Calu3 (cell line): Measurements from ENCODE around the gene QRSL1. TPM values are rescaled to one million over a fixed set of nuclear protein-coding genes. Genes with fewer than 3 reads are reported as not detected.
"Not testable (repeated sequence)": the region's sequence is repeated elsewhere in the genome, so short reads cannot be mapped to it uniquely, and the experiment has no call there.

Experiments
- BruUV-seq: library from RNA; stranded (reverse); fragments of 400-500 nt; replicated peaks from 2 replicates; lab custom pipeline; 2021; lab: Mats Ljungman, UMichigan
- CTCF ChIA-PET: fragments of 300-600 bp; sonication (Branson Sonifier 250); formaldehyde crosslinking; loops from one replicate; lab custom pipeline; 2022; ENCODE audit warnings: antibody characterized with exemption; lab: Charles Lee
- DNase-seq: peaks from one replicate; pipeline ENCODE4 v3.0.0; 2022
- H3K27ac Mint-ChIP-seq: one replicate; pipeline ENCODE4 v1.8.0; 2022; ENCODE audit warnings: mixed read lengths; ENCODE audit not compliant: unreplicated experiment
- H3K27me3 Mint-ChIP-seq: one replicate; pipeline ENCODE4 v1.8.0; 2022; ENCODE audit warnings: mixed read lengths; ENCODE audit not compliant: unreplicated experiment
- H3K36me3 Mint-ChIP-seq: one replicate; pipeline ENCODE4 v1.8.0; 2022; ENCODE audit warnings: mild to moderate bottlenecking, moderate library complexity, mixed read lengths; ENCODE audit not compliant: insufficient read depth, unreplicated experiment
- H3K4me1 Mint-ChIP-seq: one replicate; pipeline ENCODE4 v1.8.0; 2022; ENCODE audit warnings: mild to moderate bottlenecking, low read depth, mixed read lengths; ENCODE audit not compliant: unreplicated experiment
- H3K4me3 Mint-ChIP-seq: one replicate; pipeline ENCODE4 v1.8.0; 2022; ENCODE audit warnings: mild to moderate bottlenecking, low read depth, moderate library complexity, mixed read lengths; ENCODE audit not compliant: unreplicated experiment
- H3K9me3 Mint-ChIP-seq: one replicate; pipeline ENCODE4 v1.8.0; 2022; ENCODE audit warnings: low read depth, mixed read lengths; ENCODE audit not compliant: unreplicated experiment
- intact Hi-C: fragments of 100-400 bp; cut with micrococcal nuclease; formaldehyde crosslinking; loops from one replicate; pipeline ENCODE4 v1.10.0; 2022; ENCODE audit not compliant: unreplicated experiment
- total RNA-seq: library from RNA; stranded (reverse); gene quantifications from 2 replicates; pipeline ENCODE4 v1.2.3, GENCODE V29; 2022
- TF ChIP-seq, protein P1 (sequence below): fragments of 200-600 bp; IDR thresholded peaks from one replicate; pipeline ENCODE4 v1.8.0; 2022; ENCODE audit warnings: antibody characterized with exemption; ENCODE audit not compliant: unreplicated experiment

The QRSL1 gene
- total RNA-seq, 1 experiment from 2014 or later = 27.7 TPM

DNA sequence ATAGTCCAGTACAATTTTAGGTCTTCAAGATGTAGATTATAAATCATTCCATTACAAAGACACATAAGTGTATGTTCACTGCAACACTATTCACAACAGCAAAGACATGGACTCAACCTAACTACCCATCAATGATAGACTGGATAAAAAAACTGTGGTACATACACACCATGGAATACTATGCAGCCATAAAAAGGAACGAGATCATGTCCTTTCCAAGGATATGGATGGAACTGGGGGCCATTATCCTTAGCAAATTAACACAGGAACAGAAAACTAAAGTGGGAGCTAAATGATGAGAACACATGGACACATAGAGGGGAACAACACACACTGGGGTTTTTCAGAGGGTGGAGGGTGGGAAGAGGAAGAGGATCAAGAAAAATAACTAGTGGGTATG is 6.3 kb upstream of the QRSL1 start:
- intact Hi-C loops = no loop called here
- Mint-ChIP-seq H3K27ac (no peak overlapping the region), H3K4me3 (no peak overlapping the region), H3K4me1 (peaks cover 17% of the 10 kb centered on the region), H3K27me3 (no peaks in the 10 kb centered on the region), H3K36me3 (peaks cover 4% of the 10 kb centered on the region), H3K9me3 (no peaks in the 10 kb centered on the region)
- CTCF ChIA-PET = no interaction called here
- TF ChIP-seq, protein P1, sequence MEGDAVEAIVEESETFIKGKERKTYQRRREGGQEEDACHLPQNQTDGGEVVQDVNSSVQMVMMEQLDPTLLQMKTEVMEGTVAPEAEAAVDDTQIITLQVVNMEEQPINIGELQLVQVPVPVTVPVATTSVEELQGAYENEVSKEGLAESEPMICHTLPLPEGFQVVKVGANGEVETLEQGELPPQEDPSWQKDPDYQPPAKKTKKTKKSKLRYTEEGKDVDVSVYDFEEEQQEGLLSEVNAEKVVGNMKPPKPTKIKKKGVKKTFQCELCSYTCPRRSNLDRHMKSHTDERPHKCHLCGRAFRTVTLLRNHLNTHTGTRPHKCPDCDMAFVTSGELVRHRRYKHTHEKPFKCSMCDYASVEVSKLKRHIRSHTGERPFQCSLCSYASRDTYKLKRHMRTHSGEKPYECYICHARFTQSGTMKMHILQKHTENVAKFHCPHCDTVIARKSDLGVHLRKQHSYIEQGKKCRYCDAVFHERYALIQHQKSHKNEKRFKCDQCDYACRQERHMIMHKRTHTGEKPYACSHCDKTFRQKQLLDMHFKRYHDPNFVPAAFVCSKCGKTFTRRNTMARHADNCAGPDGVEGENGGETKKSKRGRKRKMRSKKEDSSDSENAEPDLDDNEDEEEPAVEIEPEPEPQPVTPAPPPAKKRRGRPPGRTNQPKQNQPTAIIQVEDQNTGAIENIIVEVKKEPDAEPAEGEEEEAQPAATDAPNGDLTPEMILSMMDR = no peak
- BruUV-seq = no TSS peak
- DNase-seq = no peak

DNA sequence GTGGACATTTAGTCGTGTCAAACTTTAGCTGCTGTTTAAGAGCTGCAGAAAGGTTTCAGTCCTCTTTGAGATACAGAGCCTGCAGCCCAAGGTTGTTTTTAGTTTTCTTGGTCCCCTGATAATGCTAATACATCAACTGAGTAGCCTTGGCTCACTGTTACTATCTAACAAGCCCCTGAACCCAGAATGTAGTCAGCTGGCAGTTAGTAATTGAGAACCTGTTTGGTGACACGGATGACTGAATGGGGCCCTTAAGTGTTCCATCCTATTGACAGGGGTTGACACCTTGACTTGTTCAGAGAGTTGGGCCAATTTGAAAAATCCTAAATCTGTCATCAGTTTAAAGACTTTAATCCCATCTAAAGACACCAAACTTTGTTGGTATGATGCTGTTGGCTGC is 2.9 kb upstream of the QRSL1 start:
- intact Hi-C loops = loop anchor here (5.0 kb wide), 1 partner anchor 106 kb away; no protein-coding TSS in a partner anchor
- Mint-ChIP-seq H3K4me3 (no peak overlapping the region), H3K9me3 (no peaks in the 10 kb centered on the region), H3K36me3 (peaks cover 25% of the 10 kb centered on the region), H3K4me1 (peaks cover 9% of the 10 kb centered on the region), H3K27ac (no peak overlapping the region), H3K27me3 (no peaks in the 10 kb centered on the region)
- no peak for DNase-seq
- TF ChIP-seq, protein P1 = no peak
- CTCF ChIA-PET = no interaction called here
- no TSS peak for BruUV-seq

DNA sequence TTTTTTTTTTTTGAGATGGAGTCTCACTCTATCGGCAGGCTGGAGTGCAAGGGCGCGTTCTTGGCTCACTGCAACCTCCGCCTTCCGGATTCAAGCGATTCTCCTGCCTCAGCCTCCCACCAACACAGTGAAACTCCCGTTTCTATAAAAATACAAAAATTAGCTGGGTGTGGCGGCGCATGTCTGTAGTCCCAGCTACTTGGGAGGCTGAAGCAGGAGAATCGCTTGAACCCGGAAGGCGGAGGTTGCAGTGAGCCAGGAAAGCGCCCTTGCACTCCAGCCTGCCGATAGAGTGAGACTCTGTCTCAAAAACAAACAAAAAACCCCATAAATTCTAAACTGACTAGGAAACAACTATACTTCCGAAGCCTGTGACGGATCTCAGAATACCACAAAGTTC is 1.6 kb upstream of the QRSL1 start:
- H3K36me3 Mint-ChIP-seq = peaks cover 25% of the 10 kb centered on the region
- H3K27me3 Mint-ChIP-seq, H3K4me3 Mint-ChIP-seq, H3K9me3 Mint-ChIP-seq, BruUV-seq, DNase-seq, CTCF ChIA-PET, H3K27ac Mint-ChIP-seq, H3K4me1 Mint-ChIP-seq: not testable (repeated sequence)
- intact Hi-C loops = loop anchor here (5.0 kb wide), 1 partner anchor 105 kb away; no protein-coding TSS in a partner anchor

DNA sequence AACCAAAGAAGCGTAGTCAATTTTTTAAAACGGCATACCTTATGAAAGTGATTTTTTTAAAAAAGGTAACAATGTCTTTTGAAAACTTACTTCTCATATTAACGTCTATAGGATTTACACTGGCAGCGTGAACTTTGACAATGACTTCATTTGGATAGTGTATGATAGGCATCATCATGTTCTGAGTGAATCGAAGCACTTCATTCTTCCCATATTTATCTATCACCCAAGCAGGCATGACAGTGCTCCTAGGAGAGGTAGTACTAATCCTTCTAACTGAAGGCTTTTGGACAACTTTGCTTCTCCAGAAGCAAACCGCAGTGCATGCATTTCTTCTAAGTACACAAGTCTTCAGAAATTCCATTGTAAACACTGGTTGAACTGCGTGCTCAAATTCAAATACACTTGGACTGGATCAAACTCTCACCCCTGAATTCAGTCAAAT is 698 bp upstream of the QRSL1 start:
- no peak for DNase-seq
- H3K4me1 Mint-ChIP-seq = peaks cover 9% of the 10 kb centered on the region
- intact Hi-C loops = loop anchor here (5.0 kb wide), 1 partner anchor 104 kb away; no protein-coding TSS in a partner anchor
- BruUV-seq = TSS peak; percentile 89
- peak overlapping the region; percentile 60 for H3K27ac Mint-ChIP-seq
- no peaks in the 10 kb centered on the region for H3K9me3 Mint-ChIP-seq
- CTCF ChIA-PET = no interaction called here
- peak overlapping the region; percentile 70 for H3K4me3 Mint-ChIP-seq
- peaks cover 25% of the 10 kb centered on the region for H3K36me3 Mint-ChIP-seq
- TF ChIP-seq, protein P1 = no peak
- H3K27me3 Mint-ChIP-seq = no peaks in the 10 kb centered on the region

DNA sequence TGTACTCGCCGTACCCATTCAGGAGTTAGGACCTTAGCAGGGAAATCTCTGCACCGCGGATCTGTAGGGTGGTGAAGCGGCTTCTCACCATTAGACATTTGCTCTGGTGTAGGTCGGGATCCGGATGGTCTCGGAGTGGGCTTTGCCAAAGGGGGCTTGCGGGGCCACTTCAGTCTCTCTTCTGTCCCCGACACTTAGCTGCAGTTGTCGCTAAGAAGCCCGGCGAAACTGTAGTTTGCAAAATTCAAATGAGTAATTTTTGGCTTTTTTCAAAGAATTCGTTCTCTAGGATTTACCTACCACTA is 433 bp downstream of the QRSL1 start:
- CTCF ChIA-PET = no interaction called here
- peaks cover 9% of the 10 kb centered on the region for H3K4me1 Mint-ChIP-seq
- DNase-seq = no peak
- H3K36me3 Mint-ChIP-seq = peaks cover 25% of the 10 kb centered on the region
- BruUV-seq = no TSS peak
- peak overlapping the region; percentile 70 for H3K4me3 Mint-ChIP-seq
- H3K27ac Mint-ChIP-seq = peak overlapping the region; percentile 60
- H3K27me3 Mint-ChIP-seq = no peaks in the 10 kb centered on the region
- TF ChIP-seq, protein P1 = no peak
- intact Hi-C loops = loop anchor here (5.0 kb wide), 1 partner anchor 102 kb away; no protein-coding TSS in a partner anchor
- H3K9me3 Mint-ChIP-seq = no peaks in the 10 kb centered on the region
